Stimulated activated CD4-positive, alpha-beta T cell treated with anti-CD3 and anti-CD28 coated beads, Interleukin-4, amount 100 ng/mL, for 48 hours (primary cell): ENCODE results near the gene HMOX1.
A peak's percentile ranks its signal among the peaks of the same experiment; 100 is the strongest.

ENCODE experiments used
- DNase-seq, 2 donors: peaks; one replicate each; pipeline ENCODE4 v3.0.0-alpha.2; 2020; ENCODE audit warnings: low read depth in 2 of 2

Gene HMOX1

DNA sequence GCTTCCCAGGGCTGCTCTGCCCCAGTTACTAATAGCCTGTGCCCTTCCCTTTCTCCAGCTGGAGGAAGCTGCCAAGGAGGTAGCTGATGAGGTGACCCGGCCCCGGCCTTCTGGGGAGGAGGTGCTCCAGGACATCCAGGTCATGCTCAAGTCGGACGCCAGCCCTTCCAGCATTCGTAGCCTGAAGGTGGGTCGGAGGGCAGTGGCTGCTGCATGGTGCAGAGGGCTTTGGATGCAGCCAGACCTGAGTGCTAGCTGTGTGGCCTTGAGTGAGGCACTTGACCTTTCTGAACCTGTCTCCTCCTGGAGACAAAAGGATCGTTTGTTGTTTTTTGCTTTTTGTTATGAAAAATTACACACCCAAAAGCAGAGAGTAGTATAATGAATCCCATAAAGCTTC is 22.5 kb downstream of the HMOX1 start:
- no peak for DNase-seq

DNA sequence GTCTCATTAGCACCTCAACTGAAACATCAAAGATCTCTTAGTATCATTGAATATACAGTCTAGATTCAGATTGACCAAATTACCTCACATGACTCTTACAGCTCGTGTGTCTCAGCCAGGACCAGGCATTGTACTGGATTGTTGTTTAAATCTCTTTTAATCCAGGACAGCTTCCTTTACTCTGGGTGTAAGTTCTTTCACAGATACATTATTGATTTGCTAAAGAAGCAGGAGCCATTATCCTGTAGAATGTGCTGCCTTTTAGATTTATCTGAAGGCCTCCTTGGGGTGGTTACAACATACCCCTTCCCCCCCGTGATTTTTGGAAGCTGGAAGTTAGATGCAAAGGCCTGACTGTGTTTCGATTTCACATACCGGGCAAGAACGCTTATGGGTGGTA is 23.3 kb downstream of the HMOX1 start:
- DNase-seq: no peak

DNA sequence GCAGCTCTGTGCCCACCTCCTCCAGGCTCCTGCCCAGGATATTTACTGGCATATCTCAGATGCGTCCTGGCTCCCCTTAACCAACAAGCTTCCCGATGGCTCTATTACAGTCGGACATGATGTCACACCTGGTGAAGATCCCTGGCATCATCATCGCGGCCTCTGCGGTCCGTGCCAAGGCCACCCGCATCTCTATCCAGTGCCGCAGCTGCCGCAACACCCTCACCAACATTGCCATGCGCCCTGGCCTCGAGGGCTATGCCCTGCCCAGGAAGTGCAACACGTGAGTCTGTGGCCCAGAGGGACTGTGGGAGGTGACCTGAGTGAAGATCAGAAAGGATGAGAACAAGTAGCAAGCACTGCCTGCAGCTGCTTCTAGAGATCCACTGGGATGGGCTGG is 25.5 kb downstream of the HMOX1 start:
- DNase-seq: no peak

DNA sequence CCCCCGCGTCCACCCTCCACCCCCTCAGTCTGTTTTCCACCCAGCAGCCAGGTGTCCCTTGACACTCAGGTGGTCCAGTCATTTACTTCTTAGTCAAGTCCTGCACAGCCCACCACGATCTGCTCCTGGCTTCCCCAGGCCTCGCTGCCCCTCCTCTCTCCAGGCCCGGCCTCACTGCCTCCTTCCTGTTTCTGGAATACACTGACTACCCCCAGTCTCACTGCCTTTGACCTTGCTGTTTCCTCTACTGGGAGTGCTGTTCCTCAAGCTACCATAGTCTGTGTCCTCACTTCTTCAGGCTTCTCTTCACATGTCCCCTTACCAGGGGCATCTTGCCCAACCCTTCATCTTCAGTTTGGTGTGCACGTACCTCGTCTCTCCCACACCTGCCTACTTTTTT is 26.5 kb downstream of the HMOX1 start:
- DNase-seq: no peak

DNA sequence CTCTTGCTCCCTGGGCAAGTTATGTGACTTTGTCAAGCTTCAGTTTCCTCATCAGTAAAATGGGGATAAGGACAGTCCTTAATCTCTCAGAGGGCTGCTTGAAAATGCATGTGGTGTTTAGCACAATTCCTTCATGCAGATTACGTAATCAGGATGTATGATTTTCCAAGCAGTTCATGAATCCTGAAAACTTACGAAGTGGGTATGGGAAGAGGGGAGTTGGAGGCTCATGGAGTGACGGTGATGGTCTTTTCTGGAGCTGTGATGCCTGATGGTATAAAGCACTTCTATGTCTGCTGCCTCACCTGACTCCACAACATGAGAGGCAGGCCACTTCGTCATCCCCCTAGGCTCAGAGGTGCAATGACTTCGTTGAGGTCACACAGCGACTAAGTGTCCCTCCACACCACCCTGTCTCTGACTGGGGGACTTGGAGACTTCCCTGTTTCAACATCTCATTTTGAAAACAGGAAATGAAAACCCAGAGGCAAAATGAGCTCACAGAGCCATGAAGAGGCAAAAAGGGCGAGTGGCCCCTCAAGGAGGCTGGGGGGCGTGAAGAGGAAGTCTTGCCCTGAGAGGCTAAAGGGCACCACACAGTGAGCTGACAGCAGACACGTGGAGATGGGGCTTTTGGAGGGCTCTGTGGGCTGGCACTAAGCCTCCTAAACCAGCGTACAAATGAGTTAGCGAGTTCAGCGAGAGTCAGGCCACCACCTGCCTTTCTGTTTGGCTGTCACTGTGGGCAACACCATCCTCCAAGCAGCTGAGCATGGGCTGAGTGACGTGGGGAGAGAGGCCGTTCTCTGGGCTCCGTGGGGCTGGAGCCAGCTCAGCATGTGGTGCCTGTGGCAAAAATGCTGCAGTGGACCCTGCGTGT is 29.1 kb downstream of the HMOX1 start:
- no peak for DNase-seq

DNA sequence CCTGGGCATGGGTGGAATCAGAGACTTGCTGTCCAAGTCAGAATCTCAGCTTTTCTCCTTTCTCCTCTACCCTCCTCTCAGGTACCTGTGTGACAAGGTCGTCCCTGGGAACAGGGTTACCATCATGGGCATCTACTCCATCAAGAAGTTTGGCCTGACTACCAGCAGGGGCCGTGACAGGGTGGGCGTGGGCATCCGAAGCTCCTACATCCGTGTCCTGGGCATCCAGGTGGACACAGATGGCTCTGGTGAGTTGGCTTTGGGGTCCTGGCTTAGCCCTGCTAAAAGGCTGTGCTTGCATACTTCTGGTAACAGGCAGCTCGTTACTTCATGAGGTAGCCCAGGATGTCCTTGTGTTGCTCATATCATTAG is 29.8 kb downstream of the HMOX1 start:
- no peak for DNase-seq

DNA sequence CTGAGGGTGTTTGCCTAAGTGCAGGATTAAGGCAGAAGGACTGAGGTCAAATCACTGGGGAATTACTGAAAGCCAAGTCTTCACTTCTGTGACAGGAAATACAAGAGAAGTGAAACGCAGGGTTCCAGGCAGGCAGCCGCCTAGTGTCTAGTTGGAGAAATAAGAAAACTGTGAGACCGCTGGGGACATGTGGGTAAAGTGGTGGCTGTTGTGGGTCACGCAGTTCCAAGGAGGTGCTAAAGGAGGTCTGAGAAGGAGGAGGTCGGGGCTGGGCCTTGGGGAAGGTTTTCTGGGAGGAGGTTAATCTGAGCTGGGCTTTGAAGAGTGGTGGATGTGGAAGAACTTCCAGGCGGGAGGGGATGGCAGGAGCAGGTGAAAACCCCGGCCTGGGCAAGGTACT is 30.2 kb downstream of the HMOX1 start:
- DNase-seq: no peak

DNA sequence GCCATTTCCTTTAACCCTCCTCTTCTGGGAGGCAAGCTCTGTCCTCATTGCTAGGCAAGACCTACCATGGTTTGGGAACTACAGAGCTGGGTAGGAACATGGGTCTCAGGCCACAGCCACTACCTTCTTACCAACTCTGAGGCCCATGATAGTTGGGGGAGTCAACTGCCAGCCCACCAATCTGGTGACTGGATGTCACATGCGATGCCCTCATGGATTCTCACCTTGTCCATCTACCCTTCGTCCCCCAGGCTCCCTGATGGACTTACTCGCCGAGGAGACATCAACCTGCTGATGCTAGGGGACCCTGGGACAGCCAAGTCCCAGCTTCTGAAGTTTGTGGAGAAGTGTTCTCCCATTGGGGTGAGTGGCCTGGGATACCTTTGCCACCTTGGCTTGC is 32.7 kb downstream of the HMOX1 start:
- DNase-seq: no peak

DNA sequence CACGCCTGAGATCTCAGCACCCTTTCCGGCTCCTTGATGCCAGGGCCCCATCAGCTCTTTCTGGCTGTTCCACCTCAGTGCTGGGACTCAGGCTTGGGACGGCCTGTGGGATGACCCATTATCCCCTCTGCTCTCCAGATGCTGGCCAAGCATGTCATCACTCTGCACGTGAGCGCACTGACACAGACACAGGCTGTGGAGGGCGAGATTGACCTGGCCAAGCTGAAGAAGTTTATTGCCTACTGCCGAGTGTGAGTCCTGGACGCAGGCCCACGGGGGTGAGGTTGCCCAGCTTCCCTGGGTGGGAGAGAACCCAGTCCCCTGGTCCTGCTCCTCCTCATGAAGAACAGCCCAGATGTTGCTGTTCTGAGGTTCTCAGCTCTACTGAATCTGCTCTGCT is 36.7 kb downstream of the HMOX1 start:
- DNase-seq: no peak

DNA sequence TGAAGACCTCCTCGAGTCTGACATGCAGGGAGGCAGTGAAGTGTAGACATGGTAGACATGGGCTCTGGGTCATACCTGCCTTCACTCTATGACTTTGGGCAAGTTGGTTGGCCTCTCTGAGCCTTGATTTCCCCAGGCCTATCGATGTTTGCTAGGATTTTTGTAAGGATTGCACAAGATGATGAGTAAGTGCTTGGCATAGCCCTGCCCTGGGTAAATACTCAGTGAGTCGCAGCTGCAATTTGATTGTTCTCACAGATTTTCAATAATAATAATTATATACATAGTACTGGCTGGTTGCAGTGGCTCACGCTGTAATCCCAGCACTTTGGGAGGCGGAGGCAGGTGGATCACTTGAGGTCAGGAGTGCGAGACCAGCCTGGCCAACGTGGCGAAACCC is 37.2 kb downstream of the HMOX1 start:
- DNase-seq: no peak

DNA sequence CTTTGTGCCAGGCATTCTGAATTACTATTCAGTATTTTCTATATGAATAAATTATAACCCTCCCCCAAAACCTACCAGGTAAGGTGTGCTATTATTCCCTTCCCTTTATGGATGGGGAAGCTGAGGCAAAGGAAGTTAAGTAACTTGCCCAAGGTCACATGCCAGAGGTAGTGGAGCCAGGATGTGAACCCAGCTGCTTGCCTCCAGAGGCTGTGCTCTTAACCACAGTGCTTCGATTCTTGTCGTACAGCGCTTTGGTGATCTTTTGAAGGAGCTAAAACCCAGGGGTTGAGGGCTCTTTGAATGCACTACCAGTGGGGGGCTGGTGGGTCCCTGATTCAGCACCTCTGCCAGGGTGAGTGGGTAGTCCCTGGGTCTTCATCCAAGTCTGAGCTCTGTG is 37.8 kb downstream of the HMOX1 start:
- no peak for DNase-seq

DNA sequence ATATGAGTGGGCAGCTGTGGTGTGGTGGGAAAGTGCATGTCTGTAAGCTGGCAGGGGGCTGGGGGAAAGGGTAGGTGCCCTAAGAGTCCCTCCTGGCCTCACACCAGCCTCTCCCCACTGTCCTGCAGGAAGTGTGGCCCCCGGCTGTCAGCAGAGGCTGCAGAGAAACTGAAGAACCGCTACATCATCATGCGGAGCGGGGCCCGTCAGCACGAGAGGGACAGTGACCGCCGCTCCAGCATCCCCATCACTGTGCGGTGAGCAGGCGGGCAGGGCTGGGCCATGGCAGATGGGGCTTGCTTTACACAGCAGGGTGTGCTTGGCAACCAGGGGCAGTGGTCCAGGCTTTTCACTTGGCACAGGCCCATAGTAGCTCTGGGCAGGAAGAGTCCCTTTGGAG is 38.9 kb downstream of the HMOX1 start:
- no peak for DNase-seq

DNA sequence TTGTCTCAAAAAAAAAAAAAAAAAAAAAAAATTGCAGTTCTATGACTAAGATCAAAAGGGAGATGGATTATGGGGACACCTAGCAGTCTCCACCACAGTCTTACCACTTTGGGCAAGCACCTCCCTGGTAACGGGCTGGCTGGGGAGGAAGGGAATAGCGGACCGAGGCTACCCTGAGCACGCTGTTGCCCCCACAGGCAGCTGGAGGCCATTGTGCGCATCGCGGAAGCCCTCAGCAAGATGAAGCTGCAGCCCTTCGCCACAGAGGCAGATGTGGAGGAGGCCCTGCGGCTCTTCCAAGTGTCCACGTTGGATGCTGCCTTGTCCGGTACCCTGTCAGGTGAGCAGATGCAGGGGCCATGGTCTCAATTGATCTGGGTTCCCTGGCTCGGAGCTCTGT is 40.2 kb downstream of the HMOX1 start:
- no peak for DNase-seq

DNA sequence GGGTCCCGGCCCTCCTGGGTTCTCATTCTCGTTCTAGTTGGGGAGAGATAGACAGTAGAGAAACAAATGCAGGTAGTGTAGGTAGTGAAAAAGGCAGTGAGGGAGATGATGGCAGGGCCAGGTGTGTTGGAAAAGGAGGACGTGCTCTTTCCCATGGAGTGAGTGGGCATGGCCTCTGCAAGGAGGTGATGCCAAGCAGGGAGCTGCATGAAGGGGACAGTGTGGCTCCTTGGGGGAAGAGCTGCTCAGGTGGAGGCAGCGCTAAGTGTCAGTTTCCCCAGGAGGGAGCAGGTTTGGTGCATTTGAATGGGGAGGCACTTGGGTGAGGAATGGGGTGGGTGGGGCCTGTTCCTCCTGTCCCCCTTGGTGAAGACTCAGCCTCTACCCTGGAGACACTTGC is 41.2 kb downstream of the HMOX1 start:
- DNase-seq: no peak

DNA sequence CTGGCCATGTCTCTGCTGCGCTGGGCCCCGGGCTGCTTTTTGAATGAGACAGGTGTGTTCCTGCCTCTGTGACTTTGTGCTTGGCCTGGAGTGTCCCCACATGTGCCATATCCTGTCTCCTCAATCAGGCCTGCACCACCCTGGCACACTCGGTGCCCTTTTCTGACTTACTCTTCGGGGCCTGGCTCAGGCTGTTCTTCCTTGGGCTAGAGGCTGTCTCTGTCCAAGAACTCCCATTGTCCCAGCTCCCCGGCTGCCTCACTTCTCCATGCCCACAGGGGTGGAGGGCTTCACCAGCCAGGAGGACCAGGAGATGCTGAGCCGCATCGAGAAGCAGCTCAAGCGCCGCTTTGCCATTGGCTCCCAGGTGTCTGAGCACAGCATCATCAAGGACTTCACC is 42.0 kb downstream of the HMOX1 start:
- no peak for DNase-seq

DNA sequence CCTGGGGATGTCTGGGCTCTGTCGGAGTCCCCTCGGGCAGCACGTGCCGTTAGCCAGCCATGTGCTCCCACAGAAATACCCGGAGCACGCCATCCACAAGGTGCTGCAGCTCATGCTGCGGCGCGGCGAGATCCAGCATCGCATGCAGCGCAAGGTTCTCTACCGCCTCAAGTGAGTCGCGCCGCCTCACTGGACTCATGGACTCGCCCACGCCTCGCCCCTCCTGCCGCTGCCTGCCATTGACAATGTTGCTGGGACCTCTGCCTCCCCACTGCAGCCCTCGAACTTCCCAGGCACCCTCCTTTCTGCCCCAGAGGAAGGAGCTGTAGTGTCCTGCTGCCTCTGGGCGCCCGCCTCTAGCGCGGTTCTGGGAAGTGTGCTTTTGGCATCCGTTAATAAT is 43.2 kb downstream of the HMOX1 start:
- no peak for DNase-seq

DNA sequence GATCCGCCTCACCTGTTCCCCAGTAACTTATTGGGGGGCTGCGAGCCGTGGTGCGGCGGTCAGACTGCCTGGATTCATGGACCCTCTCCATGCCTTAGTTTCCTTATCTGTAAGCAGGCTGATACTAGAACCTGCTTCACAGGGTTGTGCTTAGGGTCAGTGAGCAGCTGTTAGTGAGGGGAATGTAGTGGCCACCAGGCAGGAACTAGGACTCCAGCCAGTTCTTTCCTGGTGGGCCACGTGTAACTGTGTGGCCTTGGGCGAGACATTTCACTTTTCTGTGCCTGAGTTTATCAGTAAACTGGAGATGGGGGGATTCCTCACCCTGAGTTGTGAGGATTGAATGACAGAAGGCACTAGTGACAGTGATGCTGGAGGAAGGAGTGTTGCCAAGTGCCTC is 43.9 kb downstream of the HMOX1 start:
- no peak for DNase-seq

DNA sequence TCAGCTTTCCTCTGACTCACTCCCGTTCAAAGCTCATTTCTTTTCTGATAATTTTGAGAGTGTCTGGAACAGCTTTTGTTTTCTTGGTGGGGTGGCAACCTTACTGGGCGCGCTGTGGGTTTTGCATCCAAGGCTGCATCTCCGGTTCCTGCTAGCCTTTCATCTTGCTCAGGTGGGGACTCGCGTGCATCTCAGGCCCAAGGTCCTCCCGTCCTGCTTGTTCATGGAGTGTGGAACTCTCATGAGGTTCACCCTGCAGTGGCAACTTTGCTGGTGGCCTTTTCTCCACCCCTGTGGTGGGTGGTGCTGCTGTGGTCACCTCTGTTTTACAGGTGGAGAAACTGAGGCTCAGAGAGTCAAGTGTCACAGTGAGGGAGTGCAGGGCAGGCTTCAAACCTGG is 44.6 kb downstream of the HMOX1 start:
- DNase-seq: no peak

DNA sequence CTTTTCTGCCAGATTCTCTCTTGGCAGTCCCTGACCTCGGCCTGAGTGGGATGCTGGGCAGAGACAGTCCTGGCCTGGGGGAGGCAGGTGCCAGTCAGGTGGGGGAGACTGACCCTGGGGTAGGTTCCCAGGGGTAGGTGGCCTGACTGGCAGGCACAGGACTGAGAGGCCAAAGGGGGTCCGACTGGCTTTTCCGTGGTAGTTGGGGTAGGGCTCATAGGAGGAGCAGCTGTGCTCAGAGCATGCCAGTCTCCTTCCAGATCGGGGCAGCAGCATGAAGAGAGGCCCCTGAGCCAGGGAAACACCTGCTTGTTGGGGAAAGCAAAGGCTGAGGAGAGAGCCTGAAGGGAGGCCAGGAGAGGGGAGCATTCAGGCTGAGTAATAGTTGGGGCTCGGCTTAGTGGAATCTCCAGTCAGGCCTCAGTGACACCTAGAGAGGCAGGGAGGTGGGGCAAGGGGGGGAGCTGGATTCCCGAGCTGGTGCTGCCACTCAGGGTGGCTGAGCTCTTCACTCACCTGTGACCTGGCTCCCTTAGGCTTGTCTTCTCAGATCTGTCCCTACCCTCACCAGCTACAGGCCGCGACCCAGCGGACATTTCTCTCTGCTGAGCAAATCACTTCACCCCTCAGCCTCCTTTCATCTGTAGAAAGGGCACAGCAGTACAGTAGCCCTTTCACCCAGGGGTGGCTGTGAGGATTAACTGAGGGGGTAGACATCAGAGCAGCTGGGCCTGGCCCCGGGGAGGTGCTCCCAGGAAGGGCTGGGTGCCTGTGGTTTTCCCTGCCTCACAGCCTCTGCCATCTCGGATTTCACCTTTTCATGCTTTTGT is 45.3 kb downstream of the HMOX1 start:
- no peak for DNase-seq

DNA sequence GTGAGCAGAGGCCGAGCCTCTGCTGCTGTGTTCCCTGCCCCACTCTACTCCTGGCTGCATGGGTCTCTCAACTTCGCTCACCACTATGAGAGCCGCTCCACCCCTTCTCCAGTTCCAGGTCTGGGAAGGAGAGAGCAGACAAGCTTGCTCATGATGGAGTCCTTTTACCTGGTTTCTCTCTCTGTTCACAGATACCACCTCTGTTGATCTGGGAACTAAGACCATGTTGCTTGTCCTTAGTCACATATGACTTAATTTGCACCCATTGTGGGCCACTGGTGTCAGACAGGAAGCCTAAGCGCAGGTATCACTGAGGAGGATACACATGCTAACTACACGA is 45.9 kb downstream of the HMOX1 start:
- no peak for DNase-seq

DNA sequence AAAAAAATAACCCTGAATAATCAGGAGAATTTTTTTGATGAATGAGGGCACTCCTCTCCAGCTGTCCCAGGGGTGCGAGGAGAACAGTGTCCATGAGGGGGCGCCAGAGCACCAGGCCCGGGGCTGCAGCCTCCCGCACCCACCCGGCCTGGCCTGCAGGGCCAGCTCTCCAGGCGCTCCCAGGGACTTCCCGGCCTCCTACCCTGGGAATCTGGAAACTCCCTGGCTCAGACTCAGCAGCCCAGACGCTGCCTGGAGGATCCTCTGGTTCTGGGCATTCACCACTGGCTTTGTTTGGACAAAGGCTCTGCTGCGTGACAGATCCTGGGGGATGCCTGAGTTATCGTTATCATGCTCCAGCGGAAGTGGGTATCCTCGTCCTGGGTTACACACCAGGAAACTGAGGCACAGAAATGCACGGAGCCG is 50.0 kb downstream of the HMOX1 start:
- peak; percentile 62 to 67 for DNase-seq

DNA sequence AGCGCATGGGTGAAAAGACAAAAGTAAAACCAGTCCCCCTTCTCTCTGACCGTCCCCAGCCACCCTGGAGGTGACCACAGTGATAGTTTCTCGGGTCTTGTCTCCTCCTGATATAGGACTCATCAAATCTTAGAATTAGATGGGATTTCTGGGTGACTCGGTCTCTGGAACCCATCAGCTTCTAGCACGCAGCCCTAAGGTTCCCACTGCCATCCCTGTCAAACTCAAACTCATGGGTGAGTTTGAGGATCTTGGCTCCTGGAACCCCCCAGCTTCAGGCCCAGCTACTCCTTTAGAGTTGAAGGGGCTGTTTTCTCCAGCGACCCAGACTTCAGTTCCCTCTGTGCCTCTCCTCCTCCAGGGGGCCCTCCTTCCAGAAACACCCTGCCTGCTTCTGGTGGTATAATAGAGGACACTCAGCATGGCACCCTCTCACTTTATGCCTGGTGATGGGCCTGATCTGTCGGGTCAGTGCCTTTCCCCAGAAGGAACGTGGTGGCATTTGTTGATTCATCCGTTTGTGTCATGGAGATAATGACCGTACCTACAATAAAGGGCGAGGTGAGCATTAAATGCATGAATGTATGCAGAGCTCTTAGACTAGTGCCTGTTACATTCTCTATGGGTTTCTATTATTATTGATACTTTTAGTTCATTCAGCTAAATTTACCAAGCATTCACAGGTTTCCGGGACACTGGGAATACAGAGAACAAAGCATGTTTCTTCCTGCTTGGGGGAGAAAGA is 50.8 kb downstream of the HMOX1 start:
- DNase-seq: no peak
